ENCODE measurements around the gene ZNF638.
"Not testable (repeated sequence)": the region's sequence is repeated elsewhere in the genome, so short reads cannot be mapped to it uniquely, and the experiment has no call there.

The ZNF638 gene

GRCh38 chr2:71417300-71418202 lies 86.0 kb downstream of the ZNF638 start:
- Histone ChIP-seq H3K9me3 (ENCODE audit: control insufficient read depth, low read length) (no peaks in the 10 kb centered on the region), H3K27me3 (ENCODE audit: control insufficient read depth, insufficient read depth, low read length) (no peaks in the 10 kb centered on the region), H3K4me3 (ENCODE audit: low read length) (peak overlapping the region; percentile 6), H3K4me1 (ENCODE audit: control insufficient read depth, insufficient read depth, low read length) (no peaks in the 10 kb centered on the region), H3K36me3 (ENCODE audit: control insufficient read depth, insufficient read depth, low read length) (no peaks in the 10 kb centered on the region), H3K9ac (ENCODE audit: low read length) (peak overlapping the region; percentile 25)

- H3K4me3 ChIP-seq (ENCODE audit: low read length): no peak overlapping the region
- H3K9ac ChIP-seq (ENCODE audit: low read length): no peak overlapping the region
- H3K4me1 ChIP-seq (ENCODE audit: control insufficient read depth, insufficient read depth, low read length): no peaks in the 10 kb centered on the region
- no peaks in the 10 kb centered on the region for H3K36me3 ChIP-seq (ENCODE audit: control insufficient read depth, insufficient read depth, low read length)
- no peaks in the 10 kb centered on the region for H3K27me3 ChIP-seq (ENCODE audit: control insufficient read depth, insufficient read depth, low read length)
- no peaks in the 10 kb centered on the region for H3K9me3 ChIP-seq (ENCODE audit: control insufficient read depth, low read length)
Measured at GRCh38 chr2:71419145-71419544, 87.6 kb downstream of the ZNF638 start.

- Histone ChIP-seq H3K27me3 (ENCODE audit: control insufficient read depth, insufficient read depth, low read length) (no peaks in the 10 kb centered on the region), H3K9me3 (ENCODE audit: control insufficient read depth, low read length) (no peaks in the 10 kb centered on the region), H3K4me1 (ENCODE audit: control insufficient read depth, insufficient read depth, low read length) (no peaks in the 10 kb centered on the region), H3K36me3 (ENCODE audit: control insufficient read depth, insufficient read depth, low read length) (no peaks in the 10 kb centered on the region), H3K4me3 (ENCODE audit: low read length) (no peak overlapping the region), H3K9ac (ENCODE audit: low read length) (no peak overlapping the region)
Measured at GRCh38 chr2:71419976-71420375, 88.4 kb downstream of the ZNF638 start.

- H3K9ac ChIP-seq (ENCODE audit: low read length): no peak overlapping the region
- no peaks in the 10 kb centered on the region for H3K4me1 ChIP-seq (ENCODE audit: control insufficient read depth, insufficient read depth, low read length)
- no peaks in the 10 kb centered on the region for H3K9me3 ChIP-seq (ENCODE audit: control insufficient read depth, low read length)
- H3K36me3 ChIP-seq (ENCODE audit: control insufficient read depth, insufficient read depth, low read length): no peaks in the 10 kb centered on the region
- no peaks in the 10 kb centered on the region for H3K27me3 ChIP-seq (ENCODE audit: control insufficient read depth, insufficient read depth, low read length)
- no peak overlapping the region for H3K4me3 ChIP-seq (ENCODE audit: low read length)
Measured at GRCh38 chr2:71422786-71423185, 91.2 kb downstream of the ZNF638 start.

GRCh38 chr2:71423817-71424420 lies 92.3 kb downstream of the ZNF638 start:
- Histone ChIP-seq H3K27me3 (ENCODE audit: control insufficient read depth, insufficient read depth, low read length) (no peaks in the 10 kb centered on the region), H3K4me1 (ENCODE audit: control insufficient read depth, insufficient read depth, low read length) (no peaks in the 10 kb centered on the region), H3K4me3 (ENCODE audit: low read length) (no peak overlapping the region), H3K36me3 (ENCODE audit: control insufficient read depth, insufficient read depth, low read length) (no peaks in the 10 kb centered on the region), H3K9me3 (ENCODE audit: control insufficient read depth, low read length) (no peaks in the 10 kb centered on the region), H3K9ac (ENCODE audit: low read length) (no peak overlapping the region)

GRCh38 chr2:71426721-71427120 lies 95.1 kb downstream of the ZNF638 start:
- Histone ChIP-seq H3K27me3 (ENCODE audit: control insufficient read depth, insufficient read depth, low read length) (no peaks in the 10 kb centered on the region), H3K9ac (ENCODE audit: low read length) (no peak overlapping the region), H3K9me3 (ENCODE audit: control insufficient read depth, low read length) (no peaks in the 10 kb centered on the region), H3K36me3 (ENCODE audit: control insufficient read depth, insufficient read depth, low read length) (no peaks in the 10 kb centered on the region), H3K4me1 (ENCODE audit: control insufficient read depth, insufficient read depth, low read length) (no peaks in the 10 kb centered on the region), H3K4me3 (ENCODE audit: low read length) (no peak overlapping the region)

GRCh38 chr2:71428472-71429383 lies 97.1 kb downstream of the ZNF638 start:
- H3K27me3 ChIP-seq (ENCODE audit: control insufficient read depth, insufficient read depth, low read length): no peaks in the 10 kb centered on the region
- no peak overlapping the region for H3K4me3 ChIP-seq (ENCODE audit: low read length)
- H3K9ac ChIP-seq (ENCODE audit: low read length): no peak overlapping the region
- no peaks in the 10 kb centered on the region for H3K4me1 ChIP-seq (ENCODE audit: control insufficient read depth, insufficient read depth, low read length)
- H3K36me3 ChIP-seq (ENCODE audit: control insufficient read depth, insufficient read depth, low read length): no peaks in the 10 kb centered on the region
- H3K9me3 ChIP-seq (ENCODE audit: control insufficient read depth, low read length): no peaks in the 10 kb centered on the region

- H3K4me3 ChIP-seq (ENCODE audit: low read length); H3K27me3 ChIP-seq (ENCODE audit: control insufficient read depth, insufficient read depth, low read length); H3K9me3 ChIP-seq (ENCODE audit: control insufficient read depth, low read length); H3K36me3 ChIP-seq (ENCODE audit: control insufficient read depth, insufficient read depth, low read length); H3K9ac ChIP-seq (ENCODE audit: low read length); H3K4me1 ChIP-seq (ENCODE audit: control insufficient read depth, insufficient read depth, low read length): not testable (repeated sequence)
Measured at GRCh38 chr2:71445142-71445541, 113.6 kb downstream of the ZNF638 start.

- Histone ChIP-seq H3K4me3 (ENCODE audit: low read length) (no peak overlapping the region), H3K27me3 (ENCODE audit: control insufficient read depth, insufficient read depth, low read length) (no peaks in the 10 kb centered on the region), H3K36me3 (ENCODE audit: control insufficient read depth, insufficient read depth, low read length) (no peaks in the 10 kb centered on the region), H3K9ac (ENCODE audit: low read length) (no peak overlapping the region), H3K4me1 (ENCODE audit: control insufficient read depth, insufficient read depth, low read length) (no peaks in the 10 kb centered on the region), H3K9me3 (ENCODE audit: control insufficient read depth, low read length) (no peaks in the 10 kb centered on the region)
Measured at GRCh38 chr2:71446505-71446904, 114.9 kb downstream of the ZNF638 start.

- Histone ChIP-seq H3K4me3 (ENCODE audit: low read length) (no peak overlapping the region), H3K9ac (ENCODE audit: low read length) (no peak overlapping the region), H3K36me3 (ENCODE audit: control insufficient read depth, insufficient read depth, low read length) (no peaks in the 10 kb centered on the region), H3K27me3 (ENCODE audit: control insufficient read depth, insufficient read depth, low read length) (peaks cover 14% of the 10 kb centered on the region), H3K4me1 (ENCODE audit: control insufficient read depth, insufficient read depth, low read length) (peaks cover 9% of the 10 kb centered on the region), H3K9me3 (ENCODE audit: control insufficient read depth, low read length) (no peaks in the 10 kb centered on the region)
Measured at GRCh38 chr2:71449343-71449742, 117.8 kb downstream of the ZNF638 start.

GRCh38 chr2:71451705-71452104 lies 120.1 kb downstream of the ZNF638 start:
- Histone ChIP-seq H3K36me3 (ENCODE audit: control insufficient read depth, insufficient read depth, low read length) (no peaks in the 10 kb centered on the region), H3K4me3 (ENCODE audit: low read length) (no peak overlapping the region), H3K9me3 (ENCODE audit: control insufficient read depth, low read length) (no peaks in the 10 kb centered on the region), H3K9ac (ENCODE audit: low read length) (no peak overlapping the region), H3K27me3 (ENCODE audit: control insufficient read depth, insufficient read depth, low read length) (peaks cover 37% of the 10 kb centered on the region), H3K4me1 (ENCODE audit: control insufficient read depth, insufficient read depth, low read length) (peaks cover 12% of the 10 kb centered on the region)

GRCh38 chr2:71452565-71452964 lies 121.0 kb downstream of the ZNF638 start:
- Histone ChIP-seq H3K9me3 (ENCODE audit: control insufficient read depth, low read length) (no peaks in the 10 kb centered on the region), H3K4me1 (ENCODE audit: control insufficient read depth, insufficient read depth, low read length) (peaks cover 14% of the 10 kb centered on the region), H3K9ac (ENCODE audit: low read length) (no peak overlapping the region), H3K36me3 (ENCODE audit: control insufficient read depth, insufficient read depth, low read length) (no peaks in the 10 kb centered on the region), H3K27me3 (ENCODE audit: control insufficient read depth, insufficient read depth, low read length) (peaks cover 37% of the 10 kb centered on the region), H3K4me3 (ENCODE audit: low read length) (no peak overlapping the region)
